Panc1 (cell line): ENCODE measurements around the gene RPS16.

ENCODE experiments used
- POLR2AphosphoS5 ChIP-seq: IDR thresholded peaks from 2 replicates; pipeline ENCODE4 v1.6.1; 2012; ENCODE audit warnings: mild to moderate bottlenecking, low read depth, low read length, moderate library complexity
- SIN3A ChIP-seq: IDR thresholded peaks from 2 replicates; pipeline ENCODE4 v1.6.1; 2012; ENCODE audit warnings: low read depth, mild to moderate bottlenecking, low read length, moderate library complexity, borderline replicate concordance; ENCODE audit not compliant: insufficient read depth
- TCF7L2 ChIP-seq: IDR thresholded peaks from 2 replicates; pipeline ENCODE4 v1.6.1; 2011; ENCODE audit warnings: mild to moderate bottlenecking, low read depth, low read length, inconsistent platforms
- TF ChIP-seq, protein P1 (sequence below): fragments of 450-650 bp; IDR thresholded peaks from 2 replicates; pipeline ENCODE4 v1.5.1; 2017; ENCODE audit warnings: mild to moderate bottlenecking
- TF ChIP-seq, protein P2 (sequence below), 2 experiments: IDR thresholded peaks; 2 replicates each; pipeline ENCODE4 v1.6.1; 2011 to 2012; ENCODE audit warnings: low read depth in 2 of 2, control low read depth in 1 of 2, low read length in 1 of 2, mild to moderate bottlenecking in 1 of 2, moderate library complexity in 1 of 2; ENCODE audit not compliant: insufficient read depth in 1 of 2

DNA sequence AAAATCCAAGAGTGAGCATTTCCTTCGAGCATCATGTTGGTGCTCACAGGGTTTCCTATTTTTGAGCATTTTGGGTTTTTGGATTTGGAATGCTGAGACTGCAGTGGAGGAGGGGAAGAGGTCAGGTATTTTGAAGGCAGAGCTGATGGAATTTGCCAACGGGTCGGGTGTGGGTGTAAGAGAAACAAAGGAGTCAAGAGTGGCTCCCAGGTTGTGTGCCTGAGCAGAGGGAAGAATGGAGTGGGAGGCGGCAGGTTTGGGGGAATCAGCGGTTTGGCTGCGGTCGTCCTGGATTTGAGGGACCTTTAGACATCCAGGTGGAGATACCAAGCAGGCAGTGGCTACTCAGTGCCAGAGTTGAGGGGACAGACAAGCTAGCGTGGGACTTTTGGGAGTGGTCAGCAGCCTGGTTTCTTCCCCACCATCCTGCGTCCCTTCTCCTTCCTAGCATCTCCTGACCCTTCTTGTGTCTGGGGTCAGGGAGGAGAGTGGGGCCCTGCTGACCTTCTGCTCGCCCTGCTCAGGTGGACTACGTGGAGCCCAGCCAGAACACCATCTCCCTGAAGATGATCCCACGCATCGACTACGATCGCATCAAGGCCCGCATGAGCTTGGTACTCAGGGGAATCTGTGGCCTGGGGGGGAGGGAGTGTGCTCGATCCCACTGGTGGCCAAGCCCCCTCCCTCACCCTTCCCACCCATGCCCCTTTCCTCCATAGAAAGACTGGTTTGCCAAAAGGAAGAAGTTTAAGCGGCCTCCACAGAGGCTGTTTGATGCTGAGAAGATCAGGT lies 30.4 kb upstream of the RPS16 start:
- TF ChIP-seq, protein P1, sequence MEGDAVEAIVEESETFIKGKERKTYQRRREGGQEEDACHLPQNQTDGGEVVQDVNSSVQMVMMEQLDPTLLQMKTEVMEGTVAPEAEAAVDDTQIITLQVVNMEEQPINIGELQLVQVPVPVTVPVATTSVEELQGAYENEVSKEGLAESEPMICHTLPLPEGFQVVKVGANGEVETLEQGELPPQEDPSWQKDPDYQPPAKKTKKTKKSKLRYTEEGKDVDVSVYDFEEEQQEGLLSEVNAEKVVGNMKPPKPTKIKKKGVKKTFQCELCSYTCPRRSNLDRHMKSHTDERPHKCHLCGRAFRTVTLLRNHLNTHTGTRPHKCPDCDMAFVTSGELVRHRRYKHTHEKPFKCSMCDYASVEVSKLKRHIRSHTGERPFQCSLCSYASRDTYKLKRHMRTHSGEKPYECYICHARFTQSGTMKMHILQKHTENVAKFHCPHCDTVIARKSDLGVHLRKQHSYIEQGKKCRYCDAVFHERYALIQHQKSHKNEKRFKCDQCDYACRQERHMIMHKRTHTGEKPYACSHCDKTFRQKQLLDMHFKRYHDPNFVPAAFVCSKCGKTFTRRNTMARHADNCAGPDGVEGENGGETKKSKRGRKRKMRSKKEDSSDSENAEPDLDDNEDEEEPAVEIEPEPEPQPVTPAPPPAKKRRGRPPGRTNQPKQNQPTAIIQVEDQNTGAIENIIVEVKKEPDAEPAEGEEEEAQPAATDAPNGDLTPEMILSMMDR = no peak
- TF ChIP-seq POLR2AphosphoS5 (no peak), SIN3A (no peak), TCF7L2 (no peak)
- TF ChIP-seq, protein P2, sequence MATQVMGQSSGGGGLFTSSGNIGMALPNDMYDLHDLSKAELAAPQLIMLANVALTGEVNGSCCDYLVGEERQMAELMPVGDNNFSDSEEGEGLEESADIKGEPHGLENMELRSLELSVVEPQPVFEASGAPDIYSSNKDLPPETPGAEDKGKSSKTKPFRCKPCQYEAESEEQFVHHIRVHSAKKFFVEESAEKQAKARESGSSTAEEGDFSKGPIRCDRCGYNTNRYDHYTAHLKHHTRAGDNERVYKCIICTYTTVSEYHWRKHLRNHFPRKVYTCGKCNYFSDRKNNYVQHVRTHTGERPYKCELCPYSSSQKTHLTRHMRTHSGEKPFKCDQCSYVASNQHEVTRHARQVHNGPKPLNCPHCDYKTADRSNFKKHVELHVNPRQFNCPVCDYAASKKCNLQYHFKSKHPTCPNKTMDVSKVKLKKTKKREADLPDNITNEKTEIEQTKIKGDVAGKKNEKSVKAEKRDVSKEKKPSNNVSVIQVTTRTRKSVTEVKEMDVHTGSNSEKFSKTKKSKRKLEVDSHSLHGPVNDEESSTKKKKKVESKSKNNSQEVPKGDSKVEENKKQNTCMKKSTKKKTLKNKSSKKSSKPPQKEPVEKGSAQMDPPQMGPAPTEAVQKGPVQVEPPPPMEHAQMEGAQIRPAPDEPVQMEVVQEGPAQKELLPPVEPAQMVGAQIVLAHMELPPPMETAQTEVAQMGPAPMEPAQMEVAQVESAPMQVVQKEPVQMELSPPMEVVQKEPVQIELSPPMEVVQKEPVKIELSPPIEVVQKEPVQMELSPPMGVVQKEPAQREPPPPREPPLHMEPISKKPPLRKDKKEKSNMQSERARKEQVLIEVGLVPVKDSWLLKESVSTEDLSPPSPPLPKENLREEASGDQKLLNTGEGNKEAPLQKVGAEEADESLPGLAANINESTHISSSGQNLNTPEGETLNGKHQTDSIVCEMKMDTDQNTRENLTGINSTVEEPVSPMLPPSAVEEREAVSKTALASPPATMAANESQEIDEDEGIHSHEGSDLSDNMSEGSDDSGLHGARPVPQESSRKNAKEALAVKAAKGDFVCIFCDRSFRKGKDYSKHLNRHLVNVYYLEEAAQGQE (IDR thresholded peaks at IDR 0.05; ENCODE audit: insufficient read depth in 1 of 2, low read depth in 2 of 2, low read length in 1 of 2) = no peak
